ENCODE measurements around the gene PRICKLE3.

The PRICKLE3 gene

DNA sequence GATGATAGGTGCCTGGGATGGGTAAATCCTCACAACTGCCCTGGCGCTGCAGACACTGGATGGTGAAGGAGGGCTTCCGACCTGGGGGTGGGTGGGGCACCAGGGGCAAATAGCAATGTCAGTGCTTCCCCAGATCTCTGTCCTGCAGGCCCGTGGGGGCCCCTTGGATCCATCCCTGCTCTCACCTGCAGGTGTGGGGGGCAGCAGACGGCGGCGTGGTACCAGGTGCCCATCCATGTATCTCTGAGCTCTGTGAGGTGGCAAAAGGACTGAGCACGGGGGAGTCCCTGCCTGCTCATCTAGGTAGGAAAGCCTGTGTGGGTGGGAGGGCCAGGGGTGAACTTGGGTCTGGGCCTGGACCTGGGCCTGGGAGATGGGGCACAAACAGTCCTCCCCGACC lies 20.4 kb upstream of the PRICKLE3 start:
- no peak for DNase-seq

DNA sequence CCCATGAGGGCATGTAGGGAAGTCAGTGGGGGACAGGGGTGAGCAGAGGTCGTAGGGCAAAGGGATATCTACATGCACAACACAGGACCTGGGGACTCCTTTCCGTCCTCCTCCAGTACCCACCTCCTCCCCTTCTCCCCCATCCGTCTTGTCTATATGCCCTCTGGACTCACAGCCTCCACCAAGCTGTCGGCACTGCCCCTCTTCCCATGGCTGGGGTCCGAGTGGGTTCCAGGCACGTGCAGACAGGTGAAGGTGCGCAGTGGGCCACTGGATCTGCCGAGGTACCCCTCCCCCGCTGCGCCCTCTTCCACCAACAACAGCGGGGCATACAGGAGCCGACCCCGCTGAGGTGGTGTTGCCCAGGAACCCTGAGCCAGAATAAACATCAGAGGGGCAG lies 19.3 kb upstream of the PRICKLE3 start:
- no peak for DNase-seq

DNA sequence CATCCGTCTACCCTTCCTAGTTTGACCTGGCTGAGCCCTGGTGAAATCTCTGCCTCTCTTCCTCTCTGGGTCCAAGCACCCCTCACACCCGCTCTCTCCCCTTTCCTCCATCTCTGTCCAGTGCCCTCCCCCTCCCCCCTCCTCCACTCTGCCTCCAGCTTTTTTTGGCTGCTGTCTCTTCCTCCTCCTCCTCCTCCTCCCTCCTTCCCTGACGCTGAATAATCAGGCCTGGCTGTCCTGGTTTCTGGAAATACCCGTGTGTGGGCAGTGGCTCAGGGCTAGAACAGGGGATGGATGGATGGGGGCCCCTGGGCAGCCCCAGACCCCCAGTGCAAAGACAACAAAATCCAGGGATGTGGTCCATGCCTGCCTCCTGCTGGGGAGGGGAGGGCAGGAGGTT lies 18.5 kb upstream of the PRICKLE3 start:
- DNase-seq = no peak

DNA sequence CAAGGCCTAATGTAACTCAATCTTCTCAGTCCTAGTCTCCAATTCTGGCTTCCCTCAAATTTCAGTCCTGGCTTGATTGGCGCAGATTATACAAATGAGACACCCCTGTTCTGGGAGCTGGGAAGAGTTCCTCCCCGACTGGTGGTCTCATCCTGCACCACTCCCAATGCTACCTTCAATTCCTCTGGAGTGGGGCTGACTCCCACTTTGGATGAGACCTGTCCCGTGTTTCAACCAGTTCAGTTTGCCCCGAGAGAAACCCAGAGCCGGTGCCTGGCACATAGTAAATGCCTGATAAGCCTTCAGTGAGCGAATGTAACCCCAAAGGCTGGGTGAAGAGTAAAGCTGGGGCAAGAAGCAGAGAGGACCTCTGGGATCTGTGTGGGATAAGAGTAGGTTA lies 17.8 kb upstream of the PRICKLE3 start:
- DNase-seq = no peak

DNA sequence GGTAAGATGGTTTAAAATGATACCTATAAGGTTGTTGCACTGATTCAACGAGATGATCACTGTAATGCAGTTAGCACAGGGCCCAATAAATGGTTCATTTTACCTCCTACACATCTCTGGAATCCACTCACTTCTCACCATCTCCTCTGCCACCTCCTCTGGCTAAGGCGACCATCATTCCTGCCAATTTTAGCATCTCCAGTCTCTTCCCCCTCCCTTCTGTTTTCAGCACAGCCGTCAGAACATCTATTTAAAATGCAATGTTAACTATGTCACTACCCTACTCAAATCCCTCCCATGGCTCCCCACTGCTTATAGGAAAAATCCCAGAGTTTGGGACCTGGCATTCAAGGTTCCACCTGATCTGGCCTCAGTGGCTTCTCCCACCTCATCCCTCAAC lies 17.4 kb upstream of the PRICKLE3 start:
- DNase-seq = no peak

DNA sequence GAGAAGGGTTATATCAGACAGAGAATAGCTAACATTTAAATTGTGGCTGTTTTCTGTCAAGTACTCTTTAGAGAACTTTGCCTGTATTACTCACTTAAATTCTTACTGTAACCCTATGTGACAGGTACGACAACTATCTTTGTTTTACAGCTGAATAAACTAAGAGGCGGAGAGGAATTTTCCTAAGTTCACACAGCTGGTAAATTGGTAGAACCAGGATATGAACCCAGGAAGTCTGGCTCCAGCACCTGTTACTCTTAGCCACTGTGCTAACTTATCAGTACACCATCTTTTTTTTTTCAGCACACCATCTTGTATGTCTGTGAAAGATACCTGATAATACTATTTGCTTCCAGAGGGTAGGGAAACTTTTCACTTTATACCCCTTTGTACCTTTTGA lies 15.8 kb upstream of the PRICKLE3 start:
- DNase-seq = no peak

DNA sequence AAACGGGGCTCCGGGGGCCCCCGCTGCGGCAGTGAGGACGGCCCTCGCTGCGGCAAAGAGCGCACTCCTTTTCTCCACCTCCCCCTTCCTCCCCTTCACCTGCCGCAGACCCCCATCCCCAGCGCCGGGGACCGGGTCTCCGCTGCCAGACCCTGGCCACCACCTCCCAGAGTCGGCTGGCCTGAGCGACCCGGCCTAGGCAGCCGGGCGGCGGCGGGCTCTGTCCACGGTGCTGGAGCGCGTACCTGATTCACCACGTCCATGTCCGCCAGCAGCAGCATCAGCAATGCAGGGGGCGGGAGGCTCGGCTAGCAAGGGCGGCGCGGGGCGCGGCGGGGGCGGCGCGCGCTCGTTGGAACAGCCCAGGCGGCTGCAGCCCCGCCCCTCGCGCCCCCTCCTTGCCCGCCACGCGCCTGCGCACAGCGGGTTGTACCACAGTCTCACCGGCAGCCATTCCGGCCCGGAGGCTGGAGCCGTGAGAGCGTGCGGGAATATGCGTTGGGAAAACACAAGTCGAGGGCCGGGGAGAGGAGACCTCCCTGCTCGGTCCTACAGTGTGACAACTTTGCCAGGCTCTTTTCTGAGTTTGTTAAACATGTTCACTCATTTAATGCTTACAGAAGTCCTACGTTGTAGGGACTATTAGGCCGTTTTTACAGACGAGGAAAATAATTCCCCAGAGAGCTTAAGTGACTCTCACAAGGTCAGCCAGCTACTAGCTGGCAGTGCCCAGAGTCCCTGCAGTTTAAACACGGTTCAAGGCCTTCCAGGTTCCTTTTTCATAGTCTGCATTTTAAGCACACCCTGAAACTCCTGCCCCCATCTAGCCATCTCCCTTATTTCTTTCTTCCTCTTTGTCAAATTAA lies 14.0 kb upstream of the PRICKLE3 start, which contains the start of gene SYP:
TSS of gene SYP (minus strand) at position 288 of the 866 bp plus-strand sequence. CDS start at position 281, 7 bp downstream.
- peak; percentile 89 for DNase-seq

DNA sequence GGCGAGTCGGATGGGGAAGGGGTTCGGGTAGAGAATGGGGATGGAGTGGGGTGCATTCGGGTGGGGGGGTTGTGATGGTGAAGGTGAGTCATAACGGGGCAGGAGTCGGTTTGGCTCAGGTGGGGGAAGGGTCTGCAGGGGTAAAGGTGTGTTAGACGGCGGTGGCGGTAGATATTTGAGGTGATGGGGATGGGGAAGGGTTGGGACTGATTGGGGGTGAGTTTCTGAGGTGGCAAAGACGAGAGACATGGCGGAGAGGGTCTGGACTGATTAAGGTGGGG lies 13.1 kb upstream of the PRICKLE3 start:
- DNase-seq = no peak

DNA sequence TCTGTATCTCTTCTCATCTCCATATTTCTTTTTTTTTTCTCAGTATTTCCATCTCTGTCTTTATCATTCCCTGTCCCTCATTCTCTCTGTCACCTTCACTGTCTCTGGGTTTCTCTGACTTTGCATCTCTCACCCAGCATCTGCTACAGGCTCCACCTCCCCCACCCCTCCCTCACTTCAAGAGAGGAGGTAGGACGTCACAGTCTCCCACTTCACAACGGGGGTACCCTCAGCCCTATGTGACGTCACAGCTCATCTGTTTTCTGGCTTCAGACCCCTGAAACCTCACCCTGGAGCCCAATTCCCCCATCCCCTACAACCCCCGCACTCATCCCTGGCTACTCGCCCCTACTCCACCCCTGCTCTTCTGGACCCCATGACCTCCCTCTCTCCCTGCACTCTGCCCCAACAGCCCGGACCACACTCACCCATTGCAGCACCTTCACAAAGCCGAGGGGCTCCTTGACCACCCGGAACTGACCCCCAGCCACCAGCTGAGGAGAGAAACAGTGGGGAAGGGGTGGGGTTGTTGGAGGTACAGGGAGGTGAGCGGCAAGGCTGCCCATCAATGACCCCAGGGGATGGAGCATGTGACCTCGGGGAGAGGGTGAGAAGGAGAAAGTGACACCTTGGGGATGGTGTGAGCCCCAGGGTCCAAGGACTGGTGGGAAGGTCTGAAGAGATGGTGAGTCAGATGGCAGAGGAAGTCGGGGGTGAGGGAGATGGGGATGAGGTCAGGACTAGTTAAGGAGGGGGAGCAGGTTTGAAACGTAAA lies 12.6 kb upstream of the PRICKLE3 start:
- DNase-seq = peak; percentile 5

DNA sequence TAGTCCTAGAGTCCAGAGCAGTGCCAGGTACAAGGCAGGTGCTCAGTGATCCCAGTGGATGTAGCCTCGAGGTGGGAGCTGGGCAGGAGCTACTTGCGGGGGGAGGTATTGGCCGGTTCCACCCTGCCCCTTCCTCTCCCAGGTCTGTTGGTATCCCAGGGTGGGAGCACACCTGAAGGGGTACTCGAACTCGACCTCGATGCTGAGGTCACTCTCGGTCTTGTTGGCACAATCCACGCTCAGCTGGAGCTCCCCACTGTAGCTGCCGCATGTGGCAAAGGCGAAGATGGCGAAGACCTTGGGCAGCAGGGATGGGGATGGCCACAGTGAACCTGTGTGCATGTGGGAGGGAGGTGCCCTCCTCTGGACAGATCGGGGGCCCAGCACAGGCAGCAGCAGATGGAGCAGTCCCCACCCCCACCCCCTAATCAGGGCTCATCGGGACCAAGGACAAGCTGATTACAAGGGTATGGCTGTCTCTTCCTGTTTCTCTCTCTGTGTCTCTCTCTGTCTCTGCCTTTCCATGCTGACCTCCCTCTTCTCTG lies 11.4 kb upstream of the PRICKLE3 start:
- DNase-seq = no peak

DNA sequence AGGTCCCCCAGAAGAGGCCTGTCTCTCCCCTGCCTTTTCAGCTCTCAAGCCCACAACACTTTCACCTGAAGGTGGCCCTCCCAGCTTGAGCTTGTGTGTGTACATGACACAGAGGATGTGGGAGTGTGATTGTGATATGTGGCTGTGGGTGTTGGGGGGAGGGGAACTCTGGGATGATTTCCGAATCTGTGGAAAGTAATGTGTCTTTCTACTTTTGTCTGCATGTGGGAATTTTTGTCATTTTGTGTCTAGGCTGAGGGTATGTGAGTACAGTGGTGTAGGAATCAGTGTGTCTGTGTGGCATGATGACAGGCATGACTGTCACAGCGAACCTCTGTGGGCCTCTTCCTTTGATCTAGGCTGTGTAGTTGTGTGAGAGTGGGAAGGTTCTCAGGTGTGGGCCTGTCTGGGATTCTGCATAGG lies 7.4 kb upstream of the PRICKLE3 start:
- DNase-seq = no peak

DNA sequence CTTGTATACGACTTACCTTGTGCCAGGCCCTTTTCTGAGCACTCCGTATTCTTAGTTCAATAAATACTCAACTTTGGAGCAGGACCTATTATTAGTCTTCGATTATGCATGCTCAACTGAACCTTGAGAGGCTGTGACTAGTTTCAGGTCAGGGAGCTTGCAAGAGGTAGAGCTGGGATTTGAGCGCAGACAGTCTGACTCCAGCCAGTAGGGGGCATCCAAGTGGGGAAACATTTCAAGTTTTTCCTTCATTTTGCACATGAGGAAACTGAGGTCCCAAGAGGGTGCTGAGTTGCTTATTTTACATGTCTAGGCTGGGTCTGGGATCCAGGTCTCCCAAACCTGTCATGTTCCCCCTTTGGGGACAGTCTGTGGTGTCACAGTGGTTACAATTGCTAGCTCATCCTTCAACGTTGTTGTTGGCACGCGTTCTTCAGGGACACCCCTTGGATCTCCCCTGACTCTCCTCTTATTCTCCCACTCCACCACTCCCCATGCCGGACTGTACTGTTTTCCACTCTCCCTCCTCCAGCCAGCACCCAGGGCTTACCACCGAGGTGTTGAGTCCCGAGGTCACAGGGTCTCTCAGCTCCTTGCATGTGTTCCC lies 6.7 kb upstream of the PRICKLE3 start:
- DNase-seq = peak; percentile 56

DNA sequence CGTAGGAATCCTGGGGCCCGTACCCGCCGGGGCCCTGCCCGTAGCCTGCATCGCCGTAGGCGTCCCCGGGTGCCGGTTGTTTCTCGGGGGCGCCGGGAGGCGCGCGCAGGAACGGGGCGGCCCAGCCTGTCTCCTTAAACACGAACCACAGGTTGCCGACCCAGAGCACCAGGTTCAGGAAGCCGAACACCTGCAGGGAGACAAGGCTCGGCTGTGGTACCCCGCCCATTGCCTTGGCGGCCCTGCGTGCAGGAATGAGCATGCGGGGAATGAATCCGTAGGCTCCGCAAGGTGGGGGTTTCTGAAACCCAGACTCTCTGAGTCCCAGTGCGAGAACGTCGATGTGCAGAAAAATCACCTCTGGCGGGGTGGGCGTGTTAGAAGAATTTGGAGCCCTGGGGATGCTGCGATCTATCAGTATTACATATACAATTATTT lies 5.4 kb upstream of the PRICKLE3 start:
- peak; percentile 52 for DNase-seq

DNA sequence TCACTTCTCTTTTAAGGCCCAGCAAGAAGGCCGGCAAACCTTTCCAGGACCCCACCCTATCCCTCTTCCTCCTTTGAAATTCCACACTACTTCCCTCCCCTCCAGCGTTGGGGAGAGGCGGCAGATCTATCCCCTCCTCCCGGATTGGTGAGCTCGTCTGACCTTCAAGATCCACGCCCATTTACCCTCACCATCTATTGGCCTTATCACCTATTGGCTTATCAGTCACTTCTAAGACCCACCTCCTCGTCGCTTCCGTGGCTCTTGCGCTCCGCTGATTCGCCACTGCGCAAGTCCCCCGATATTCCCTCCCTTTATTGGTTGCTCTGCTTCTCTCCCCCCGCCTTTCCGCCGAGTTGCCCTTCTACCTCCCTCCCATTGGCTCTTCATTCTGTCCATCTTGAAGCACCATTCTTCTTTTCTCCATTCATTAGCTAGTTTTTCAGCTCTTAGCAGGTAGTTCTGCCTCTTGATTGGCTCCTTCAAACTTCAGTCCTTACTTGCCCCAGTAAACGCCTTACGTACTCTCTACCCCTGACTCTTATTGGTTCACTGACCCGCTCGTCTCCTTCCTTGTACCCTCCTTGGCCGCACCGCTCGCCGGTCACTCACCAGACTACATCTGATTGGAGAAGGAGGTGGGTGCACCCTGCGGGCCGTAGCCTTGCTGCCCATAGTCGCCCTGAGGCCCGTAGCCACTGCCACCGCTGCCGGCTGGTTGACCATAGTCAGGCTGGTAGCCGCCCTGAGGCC lies 4.8 kb upstream of the PRICKLE3 start:
- DNase-seq = peak; percentile 85

DNA sequence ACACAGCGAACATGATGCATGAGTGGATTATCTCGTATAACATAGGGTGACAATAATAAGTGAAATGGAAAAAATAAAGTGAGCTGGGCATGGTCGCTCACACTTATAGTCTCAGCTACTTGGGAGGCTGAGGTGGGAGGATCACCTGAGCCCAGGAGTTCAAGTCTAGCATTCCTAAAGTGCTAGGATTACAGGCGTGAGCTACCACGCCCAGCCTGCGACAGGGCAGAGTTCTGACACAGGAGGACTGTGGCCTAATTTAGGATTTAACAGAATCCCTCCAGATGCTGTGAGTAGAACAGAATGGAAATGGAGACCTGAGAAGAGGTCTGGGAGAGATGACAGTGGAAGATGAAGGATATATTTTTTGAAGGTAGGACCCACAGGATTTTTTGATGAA lies 3.4 kb upstream of the PRICKLE3 start:
- no peak for DNase-seq

DNA sequence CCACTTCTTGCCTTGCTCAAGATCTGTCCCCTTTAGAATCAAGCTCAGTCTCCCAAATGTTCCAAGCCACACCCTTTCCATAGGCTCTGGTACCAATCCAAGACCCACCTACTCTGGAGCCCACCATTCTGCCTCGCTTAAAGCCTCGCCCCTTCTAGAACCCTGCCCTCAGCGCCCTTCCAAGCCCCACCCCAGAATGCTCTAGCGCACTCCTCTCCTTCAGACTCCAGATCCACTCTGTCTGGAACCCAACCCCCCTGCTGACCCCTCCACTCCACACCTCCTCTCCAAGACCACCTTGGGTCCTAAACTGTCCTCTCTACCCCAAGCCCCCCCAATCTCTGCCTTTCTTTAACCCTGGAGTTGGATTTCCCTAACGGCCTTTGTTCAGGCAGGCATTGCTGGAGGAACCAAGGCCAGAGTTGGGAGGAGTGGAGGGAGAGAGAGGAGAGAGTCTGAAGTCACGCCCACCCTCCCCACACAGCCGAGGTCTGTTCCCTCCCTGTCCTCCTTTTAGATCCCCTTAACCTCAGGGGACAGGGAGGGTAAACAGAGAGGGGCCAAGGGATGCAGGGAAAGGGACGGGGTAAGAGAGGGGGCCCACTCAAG lies 2.4 kb upstream of the PRICKLE3 start:
- DNase-seq = no peak

DNA sequence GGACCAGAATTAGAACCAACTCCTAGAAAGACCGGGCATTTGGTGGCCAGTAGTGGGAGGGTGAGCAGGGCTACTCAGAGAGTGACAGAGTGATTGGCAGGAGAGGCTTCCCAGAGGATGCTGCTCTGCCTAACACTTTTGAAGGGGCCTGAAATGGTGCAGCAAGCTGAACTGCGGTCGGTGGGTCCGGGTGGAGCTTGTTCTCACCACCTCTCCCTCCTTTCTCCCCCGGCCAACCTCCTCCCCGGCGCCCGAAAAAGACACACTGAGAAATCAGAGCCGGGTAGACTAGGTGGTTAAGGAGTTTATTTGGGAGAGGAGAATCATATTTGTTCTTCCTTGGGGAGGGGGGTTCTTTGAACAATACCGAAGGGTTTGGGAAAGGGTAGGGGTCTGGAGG lies 1.4 kb upstream of the PRICKLE3 start:
- no peak for DNase-seq

DNA sequence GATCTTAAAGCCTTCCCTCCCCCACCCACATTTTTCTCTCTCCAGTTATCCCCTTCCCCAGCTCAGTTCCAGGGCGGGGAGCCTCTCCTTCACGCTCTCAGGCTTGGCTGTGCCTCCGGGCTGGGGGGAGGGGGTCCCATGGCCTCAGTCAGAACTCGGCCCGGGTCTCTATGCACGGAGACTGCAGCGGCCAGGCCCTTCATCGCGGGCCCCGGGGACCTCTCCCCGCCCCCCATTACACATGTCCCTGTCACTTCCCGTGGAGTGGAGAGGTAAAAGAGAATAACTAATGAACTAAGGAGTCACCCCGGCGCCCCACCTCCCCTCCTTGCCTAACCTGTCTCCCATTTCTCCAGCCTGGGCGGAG lies 838 bp upstream of the PRICKLE3 start:
- DNase-seq = no peak

DNA sequence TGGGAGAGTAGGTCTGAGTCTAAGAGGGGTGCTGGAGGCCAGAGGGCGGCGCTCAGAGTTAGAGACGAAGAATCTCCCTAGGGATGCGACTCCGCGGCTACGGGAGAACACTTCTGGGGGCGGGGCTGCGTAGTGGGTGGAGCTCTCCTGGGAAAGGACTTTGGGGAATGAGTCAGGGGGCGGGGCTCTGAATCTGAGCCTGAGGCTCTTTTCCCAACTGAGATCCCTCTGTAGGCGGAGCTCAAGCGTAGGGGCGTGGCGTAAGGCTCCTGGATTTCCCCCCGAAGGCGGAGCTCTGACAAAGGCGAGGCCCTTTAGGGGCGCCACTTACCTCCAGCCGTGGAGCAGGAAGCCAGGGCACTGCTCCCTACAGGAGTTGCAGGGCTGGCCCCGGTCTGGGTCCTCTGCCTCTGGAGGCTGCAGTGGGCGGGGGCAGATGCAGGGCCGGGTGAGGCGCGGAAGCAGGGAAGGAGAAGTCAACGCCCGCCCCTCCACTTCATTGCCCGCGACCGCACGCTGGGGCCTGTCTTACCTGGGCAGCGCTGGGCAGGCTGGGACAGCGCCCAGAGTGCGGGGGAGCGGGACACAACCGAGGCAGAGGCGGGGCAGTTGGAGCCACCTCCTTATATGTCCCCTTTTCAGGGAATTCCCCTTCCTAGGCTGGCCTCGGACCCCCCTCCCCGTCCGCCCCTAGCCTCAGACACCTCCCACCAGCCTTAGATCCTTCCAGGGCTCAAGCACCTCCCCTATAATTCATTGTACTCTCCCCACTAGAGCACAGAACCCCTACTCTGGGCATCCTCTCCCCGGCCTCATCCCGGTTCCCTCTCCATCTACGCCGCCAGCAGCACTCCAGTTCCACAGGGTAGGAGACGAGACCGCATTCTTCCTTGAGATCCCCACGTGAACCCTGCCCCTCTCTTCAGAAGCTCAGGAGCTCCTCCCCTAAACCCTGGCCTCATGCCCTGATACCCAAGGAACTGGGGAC lies 1.6 kb downstream of the PRICKLE3 start:
- peak; percentile 65 for DNase-seq

DNA sequence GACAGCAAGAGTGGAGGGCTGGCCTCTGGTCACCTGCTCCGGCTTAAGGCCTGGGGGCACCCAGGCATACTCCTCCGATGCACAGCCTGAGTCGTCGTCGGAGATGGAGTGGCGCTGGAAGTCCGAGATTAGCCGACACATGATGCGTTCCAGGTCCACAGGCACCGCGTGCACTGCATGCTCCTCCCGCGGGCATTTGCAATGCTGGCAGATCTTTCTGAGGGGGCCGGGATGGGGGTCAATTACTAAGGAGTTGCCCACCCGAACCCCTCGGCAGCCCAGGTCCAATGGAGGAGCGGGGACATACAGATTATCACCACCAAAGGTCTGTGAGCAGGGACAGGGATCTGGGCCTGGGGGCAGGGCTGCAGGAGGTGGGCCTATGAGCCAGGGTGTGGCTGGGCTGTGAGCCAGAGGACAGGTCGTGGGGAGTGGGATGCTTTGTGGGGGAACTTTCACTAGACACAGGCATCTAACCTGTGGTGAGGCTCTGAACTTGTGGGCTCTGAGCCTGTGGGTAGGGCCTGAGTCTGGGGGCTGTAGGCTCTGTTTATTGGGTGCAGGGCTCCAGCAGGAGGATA lies 2.4 kb downstream of the PRICKLE3 start:
- no peak for DNase-seq

DNA sequence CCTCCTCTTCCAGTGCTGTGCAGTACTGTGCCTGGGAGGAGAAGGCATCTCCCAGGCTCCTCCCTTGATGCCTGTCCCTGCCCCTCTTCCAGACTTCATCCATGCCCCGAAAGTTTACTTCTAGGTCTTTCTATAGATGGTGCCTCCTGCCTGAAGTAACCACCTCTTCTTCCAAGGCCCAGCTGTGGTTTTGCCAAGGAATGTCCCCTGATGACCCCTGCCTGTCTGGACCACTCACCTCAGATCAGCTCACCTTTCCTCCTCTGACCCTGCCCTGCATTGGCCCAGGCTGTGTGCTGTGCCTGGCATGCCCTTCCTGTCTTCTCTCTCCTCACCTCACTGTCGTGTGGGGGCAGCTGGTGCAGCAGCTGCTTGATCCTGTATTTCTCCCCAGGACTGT lies 6.8 kb downstream of the PRICKLE3 start:
- DNase-seq = no peak

Measured in stimulated activated CD4-positive, alpha-beta T cell treated with anti-CD3 and anti-CD28 coated beads, Interleukin-15, amount 100 ng/mL, for 24 hours (primary cell).